Neural cell (in vitro differentiated cells): ENCODE data around the gene SETBP1. TPM values are rescaled to one million over a fixed set of nuclear protein-coding genes. Genes with fewer than 3 reads are reported as not detected.

Experiments
- H2AFZ ChIP-seq: fragments of 200-600, 300-800 bp; sonication (generic), shearing (Covaris generic); 2 replicates; pipeline ENCODE4 v1.6.0; 2014; ENCODE audit warnings: low read depth, mild to moderate bottlenecking, antibody characterized with exemption, low read length, moderate library complexity
- H3F3A ChIP-seq: fragments of 200-600 bp; shearing (Covaris generic); 2 replicates; pipeline ENCODE4 v1.6.1; 2016; ENCODE audit warnings: mild to moderate bottlenecking, moderate library complexity, mixed read lengths, antibody characterized with exemption, low read length; ENCODE audit not compliant: insufficient read depth, poor library complexity, severe bottlenecking
- H3K27ac ChIP-seq: fragments of 200-600, 300-800 bp; sonication (generic), shearing (Covaris generic); 2 replicates; pipeline ENCODE4 v1.5.1; 2014; ENCODE audit warnings: mild to moderate bottlenecking, low read length, moderate library complexity
- H3K27me3 ChIP-seq: fragments of 300-800, 200-600 bp; sonication (generic), shearing (Covaris generic); 2 replicates; pipeline ENCODE4 v1.6.0; 2014; ENCODE audit warnings: mild to moderate bottlenecking, low read depth, low read length, moderate library complexity; ENCODE audit not compliant: insufficient read depth
- H3K36me3 ChIP-seq: fragments of 300-800, 200-600 bp; sonication (generic), shearing (Covaris generic); 2 replicates; pipeline ENCODE4 v1.5.1; 2014; ENCODE audit warnings: mild to moderate bottlenecking, antibody characterized with exemption, low read length, moderate library complexity; ENCODE audit not compliant: insufficient read depth
- H3K4me2 ChIP-seq: fragments of 300-800, 200-600 bp; sonication (generic), shearing (Covaris generic); 2 replicates; pipeline ENCODE4 v1.6.0; 2014; ENCODE audit warnings: mild to moderate bottlenecking, low read length
- H3K4me3 ChIP-seq: fragments of 300-800, 200-600 bp; sonication (generic), shearing (Covaris generic); 2 replicates; pipeline ENCODE4 v1.5.1; 2014; ENCODE audit warnings: mild to moderate bottlenecking, low read length, moderate library complexity
- H3K79me2 ChIP-seq: fragments of 200-600 bp; shearing (Covaris generic); replicated peaks from 2 replicates; pipeline ENCODE4 v1.6.0; 2014; ENCODE audit warnings: mild to moderate bottlenecking, low read length, moderate library complexity; ENCODE audit not compliant: insufficient read depth
- H3K9ac ChIP-seq: fragments of 300-800, 200-600 bp; sonication (generic), shearing (Covaris generic); 2 replicates; pipeline ENCODE4 v1.6.1; 2016; ENCODE audit warnings: mild to moderate bottlenecking, low read length, mixed read lengths
- H3K9me2 ChIP-seq: fragments of 200-600 bp; shearing (Covaris generic); 2 replicates; pipeline ENCODE4 v1.6.1; 2016; ENCODE audit warnings: mild to moderate bottlenecking, low read length, mixed read lengths; ENCODE audit not compliant: insufficient read depth
- H3K9me3 ChIP-seq: fragments of 200-600, 300-800 bp; sonication (generic), shearing (Covaris generic); 2 replicates; pipeline ENCODE4 v1.6.1; 2016; ENCODE audit warnings: mild to moderate bottlenecking, mixed run types, low read length, moderate library complexity, mixed read lengths
- H4K20me1 ChIP-seq: fragments of 200-600 bp; shearing (Covaris generic); 2 replicates; pipeline ENCODE4 v1.6.1; 2016; ENCODE audit warnings: mild to moderate bottlenecking, mixed run types; ENCODE audit not compliant: insufficient read depth
- CTCF ChIP-seq: fragments of 450-650 bp; IDR thresholded peaks from 2 replicates; pipeline ENCODE4 v1.5.1; 2014; ENCODE audit warnings: antibody characterized with exemption, mild to moderate bottlenecking, moderate library complexity; ENCODE audit not compliant: poor library complexity, severe bottlenecking
- EP300 ChIP-seq: fragments of 450-650 bp; conservative IDR thresholded peaks from 2 replicates; pipeline ENCODE4 v1.6.1; 2014; ENCODE audit warnings: antibody characterized with exemption, mild to moderate bottlenecking, moderate library complexity; ENCODE audit not compliant: poor library complexity, severe bottlenecking
- EZH2 ChIP-seq: fragments of 200-600, 300-800 bp; shearing (Covaris generic), sonication (generic); IDR thresholded peaks from 2 replicates; pipeline ENCODE4 v1.6.1; 2014; ENCODE audit warnings: antibody characterized with exemption, low read length, borderline replicate concordance, mild to moderate bottlenecking; ENCODE audit not compliant: insufficient read depth, poor library complexity, severe bottlenecking
- MXI1 ChIP-seq: fragments of 450-650 bp; conservative IDR thresholded peaks from 2 replicates; pipeline ENCODE4 v1.6.1; 2014; ENCODE audit warnings: antibody characterized with exemption, mild to moderate bottlenecking; ENCODE audit not compliant: poor library complexity, severe bottlenecking
- POLR2AphosphoS5 ChIP-seq: IDR thresholded peaks from 2 replicates; pipeline ENCODE4 v1.6.1; 2012
- RAD21 ChIP-seq: fragments of 450-650 bp; conservative IDR thresholded peaks from 2 replicates; pipeline ENCODE4 v1.6.1; 2014; ENCODE audit warnings: antibody characterized with exemption, mild to moderate bottlenecking, moderate library complexity
- REST ChIP-seq: IDR thresholded peaks from 2 replicates; pipeline ENCODE4 v1.6.1; 2012; ENCODE audit warnings: borderline replicate concordance
- SMC3 ChIP-seq: fragments of 450-650 bp; conservative IDR thresholded peaks from 2 replicates; pipeline ENCODE4 v1.6.1; 2014; ENCODE audit warnings: antibody characterized with exemption, mild to moderate bottlenecking, moderate library complexity; ENCODE audit not compliant: poor library complexity
- TAF1 ChIP-seq: IDR thresholded peaks from 2 replicates; pipeline ENCODE4 v1.6.1; 2012; ENCODE audit warnings: low read depth
- polyA plus RNA-seq: library from polyadenylated mRNA; depleted of rRNA; stranded (reverse); fragments of >200 nt; gene quantifications from 2 replicates; pipeline ENCODE4 v1.2.3, GENCODE V29; 2014

Gene SETBP1
- polyA plus RNA-seq, 1 donor from 2014 or later, result 13.7 TPM

- Histone ChIP-seq H3K4me3 (no peak overlapping the region), H3K27ac (no peak overlapping the region), H3K9me2 (no peaks in the 10 kb centered on the region), H2AFZ (no peak overlapping the region), H3K36me3 (peaks cover under 1% of the 10 kb centered on the region), H3F3A (no peaks in the 10 kb centered on the region), H3K79me2 (peaks cover 10% of the 10 kb centered on the region), H4K20me1 (no peaks in the 10 kb centered on the region), H3K9ac (no peak overlapping the region), H3K4me2 (no peak overlapping the region), H3K27me3 (no peaks in the 10 kb centered on the region), H3K9me3 (no peaks in the 10 kb centered on the region)
- TF ChIP-seq TAF1, result no peak
- TF ChIP-seq CTCF, result no peak
- TF ChIP-seq REST, result no peak
- TF ChIP-seq SMC3, result no peak
- no peak for TF ChIP-seq RAD21
- no peak for TF ChIP-seq EZH2
- no peak for TF ChIP-seq POLR2AphosphoS5
- TF ChIP-seq MXI1, result no peak
- no peak for TF ChIP-seq EP300
Observed at GRCh38 chr18:44804033-44804432, 123.3 kb downstream of the SETBP1 start.

GRCh38 chr18:44805176-44805575, 124.5 kb downstream of the SETBP1 start:
- TF ChIP-seq MXI1 (no peak), CTCF (no peak), EZH2 (no peak)
- H3K9me3 ChIP-seq, result no peaks in the 10 kb centered on the region

More at GRCh38 chr18:44805176-44805575, 124.5 kb downstream of the SETBP1 start:
- Histone ChIP-seq H3K27ac (no peak overlapping the region), H3K36me3 (no peaks in the 10 kb centered on the region), H3K79me2 (peaks cover 10% of the 10 kb centered on the region), H2AFZ (no peak overlapping the region), H3K9me2 (no peaks in the 10 kb centered on the region), H3K4me3 (no peak overlapping the region), H3K4me2 (no peak overlapping the region), H4K20me1 (no peaks in the 10 kb centered on the region), H3F3A (no peaks in the 10 kb centered on the region), H3K27me3 (no peaks in the 10 kb centered on the region), H3K9ac (no peak overlapping the region)
